Progenitor cell of endocrine pancreas (in vitro differentiated cells): ENCODE measurements around the gene CDC42EP4. TPM values are rescaled to one million over a fixed set of nuclear protein-coding genes. Genes with fewer than 3 reads are reported as not detected.

Experiments
- DNase-seq: peaks from one replicate; pipeline ENCODE4 v3.0.0; 2021; ENCODE audit warnings: low spot score; ENCODE audit not compliant: unreplicated experiment
- H3K27ac Mint-ChIP-seq: 2 replicates; pipeline ENCODE4 v1.8.0; 2021; ENCODE audit warnings: mild to moderate bottlenecking, moderate library complexity, mixed read lengths
- H3K27me3 Mint-ChIP-seq: 2 replicates; pipeline ENCODE4 v1.8.0; 2021; ENCODE audit warnings: mixed read lengths
- H3K36me3 Mint-ChIP-seq: 2 replicates; pipeline ENCODE4 v1.8.0; 2022; ENCODE audit warnings: mixed read lengths; ENCODE audit not compliant: insufficient read depth
- H3K4me1 Mint-ChIP-seq: 2 replicates; pipeline ENCODE4 v1.8.0; 2021; ENCODE audit warnings: low read depth, mixed read lengths
- H3K4me3 Mint-ChIP-seq: 2 replicates; pipeline ENCODE4 v1.8.0; 2021; ENCODE audit warnings: low read depth, mild to moderate bottlenecking, moderate library complexity, mixed read lengths
- H3K9me3 Mint-ChIP-seq: 2 replicates; pipeline ENCODE4 v1.8.0; 2021; ENCODE audit warnings: low read depth, mixed read lengths
- CTCF ChIP-seq: fragments of 200-600 bp; sonication (generic); IDR thresholded peaks from one replicate; pipeline ENCODE4 v1.5.0; 2021; ENCODE audit warnings: antibody characterized with exemption, mild to moderate bottlenecking; ENCODE audit not compliant: unreplicated experiment
- total RNA-seq: library from RNA; stranded (reverse); gene quantifications from 2 replicates; pipeline ENCODE4 v1.2.1, GENCODE V29; 2021

CDC42EP4 gene
- total RNA-seq, 1 donor from 2014 or later: 77.9 TPM

GRCh38 chr17:73354423-73355284, 42.9 kb upstream of the CDC42EP4 start:
- Mint-ChIP-seq H3K36me3 (no peaks in the 10 kb centered on the region), H3K27ac (peak overlapping the region; percentile 56), H3K9me3 (no peaks in the 10 kb centered on the region), H3K27me3 (no peaks in the 10 kb centered on the region), H3K4me1 (peaks cover 11% of the 10 kb centered on the region), H3K4me3 (no peak overlapping the region)
- no peak for DNase-seq
- TF ChIP-seq CTCF: no peak

- Mint-ChIP-seq H3K36me3 (no peaks in the 10 kb centered on the region), H3K9me3 (no peaks in the 10 kb centered on the region), H3K4me3 (no peak overlapping the region), H3K27ac (no peak overlapping the region), H3K27me3 (peaks cover 3% of the 10 kb centered on the region), H3K4me1 (peaks cover 9% of the 10 kb centered on the region)
- no peak for DNase-seq
- no peak for TF ChIP-seq CTCF
Measured at GRCh38 chr17:73352261-73352660, 40.5 kb upstream of the CDC42EP4 start.

- no peak overlapping the region for H3K27ac Mint-ChIP-seq
- H3K4me1 Mint-ChIP-seq: peaks cover 9% of the 10 kb centered on the region
- no peaks in the 10 kb centered on the region for H3K36me3 Mint-ChIP-seq
- H3K9me3 Mint-ChIP-seq: no peaks in the 10 kb centered on the region
- H3K27me3 Mint-ChIP-seq: peaks cover 3% of the 10 kb centered on the region
- TF ChIP-seq CTCF: no peak
- DNase-seq: no peak
- no peak overlapping the region for H3K4me3 Mint-ChIP-seq
Measured at GRCh38 chr17:73351764-73352163, 40.0 kb upstream of the CDC42EP4 start.

- Mint-ChIP-seq H3K9me3 (no peaks in the 10 kb centered on the region), H3K4me1 (peaks cover 9% of the 10 kb centered on the region), H3K4me3 (no peak overlapping the region), H3K27ac (peak overlapping the region; percentile 49), H3K27me3 (peaks cover 3% of the 10 kb centered on the region), H3K36me3 (no peaks in the 10 kb centered on the region)
- no peak for TF ChIP-seq CTCF
- no peak for DNase-seq
Measured at GRCh38 chr17:73350864-73351263, 39.1 kb upstream of the CDC42EP4 start.

GRCh38 chr17:73349647-73350046, 37.8 kb upstream of the CDC42EP4 start:
- H3K27ac Mint-ChIP-seq: no peak overlapping the region
- H3K9me3 Mint-ChIP-seq: no peaks in the 10 kb centered on the region
- no peak for TF ChIP-seq CTCF
- no peak overlapping the region for H3K4me3 Mint-ChIP-seq
- DNase-seq: no peak
- no peaks in the 10 kb centered on the region for H3K36me3 Mint-ChIP-seq
- peaks cover 9% of the 10 kb centered on the region for H3K4me1 Mint-ChIP-seq
- H3K27me3 Mint-ChIP-seq: peaks cover 3% of the 10 kb centered on the region
